ENCODE measurements around the gene MPL.

- no peak for TF ChIP-seq SP140L (CRISPR knock-in tag; IDR thresholded peaks at IDR 0.05; ENCODE audit: borderline replicate concordance)
- no peak for TF ChIP-seq SMC3 (IDR thresholded peaks at IDR 0.05; ENCODE audit: low read length)
- no peak for TF ChIP-seq ZNF891 (CRISPR knock-in tag; IDR thresholded peaks at IDR 0.05)
- TF ChIP-seq, protein P1, sequence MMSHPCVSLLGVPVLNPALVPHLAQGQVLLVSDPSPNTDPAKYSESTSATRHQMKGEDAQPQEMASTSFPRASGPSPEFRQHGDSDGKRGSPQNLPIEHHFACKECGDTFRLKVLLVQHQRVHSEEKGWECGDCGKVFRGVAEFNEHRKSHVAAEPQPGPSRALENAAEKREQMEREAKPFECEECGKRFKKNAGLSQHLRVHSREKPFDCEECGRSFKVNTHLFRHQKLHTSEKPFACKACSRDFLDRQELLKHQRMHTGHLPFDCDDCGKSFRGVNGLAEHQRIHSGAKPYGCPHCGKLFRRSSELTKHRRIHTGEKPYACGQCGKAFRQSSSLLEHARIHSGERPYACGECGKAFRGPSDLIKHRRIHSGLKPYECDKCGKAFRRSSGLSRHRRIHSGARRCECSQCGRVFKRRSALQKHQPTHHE (CRISPR knock-in tag; IDR thresholded peaks at IDR 0.05; ENCODE audit: borderline replicate concordance) = no peak
- TF ChIP-seq RELA (CRISPR knock-in tag; IDR thresholded peaks at IDR 0.05) = no peak
- no peak for TF ChIP-seq ZXDC (CRISPR knock-in tag; IDR thresholded peaks at IDR 0.05)
These were observed 33.9 kb upstream of the MPL start for GRCh38 chr1:43303471-43304313.

All from HepG2 (cell line).